ENCODE results near the gene SOD1. TPM values are rescaled to one million over a fixed set of nuclear protein-coding genes. Genes with fewer than 3 reads are reported as not detected.

Gene SOD1
- 179 to 238 TPM (median 188 TPM) in 3 replicates for total RNA-seq
- long read RNA-seq, transcript SOD1-201 (5 exons, 966 nt): major isoform, 183 of 221 reads
- long read RNA-seq, partial matches to known transcripts: 4 of 221 reads
- long read RNA-seq, other reads (novel, unspliced or antisense): 34 of 221 reads

- TF ChIP-seq, protein P1, sequence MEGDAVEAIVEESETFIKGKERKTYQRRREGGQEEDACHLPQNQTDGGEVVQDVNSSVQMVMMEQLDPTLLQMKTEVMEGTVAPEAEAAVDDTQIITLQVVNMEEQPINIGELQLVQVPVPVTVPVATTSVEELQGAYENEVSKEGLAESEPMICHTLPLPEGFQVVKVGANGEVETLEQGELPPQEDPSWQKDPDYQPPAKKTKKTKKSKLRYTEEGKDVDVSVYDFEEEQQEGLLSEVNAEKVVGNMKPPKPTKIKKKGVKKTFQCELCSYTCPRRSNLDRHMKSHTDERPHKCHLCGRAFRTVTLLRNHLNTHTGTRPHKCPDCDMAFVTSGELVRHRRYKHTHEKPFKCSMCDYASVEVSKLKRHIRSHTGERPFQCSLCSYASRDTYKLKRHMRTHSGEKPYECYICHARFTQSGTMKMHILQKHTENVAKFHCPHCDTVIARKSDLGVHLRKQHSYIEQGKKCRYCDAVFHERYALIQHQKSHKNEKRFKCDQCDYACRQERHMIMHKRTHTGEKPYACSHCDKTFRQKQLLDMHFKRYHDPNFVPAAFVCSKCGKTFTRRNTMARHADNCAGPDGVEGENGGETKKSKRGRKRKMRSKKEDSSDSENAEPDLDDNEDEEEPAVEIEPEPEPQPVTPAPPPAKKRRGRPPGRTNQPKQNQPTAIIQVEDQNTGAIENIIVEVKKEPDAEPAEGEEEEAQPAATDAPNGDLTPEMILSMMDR (IDR thresholded peaks at IDR 0.05): peak; percentile 28
- peak; percentile 97 for DNase-seq (ENCODE audit: low spot score)
- Mint-ChIP-seq H3K9me3 (ENCODE audit: low read depth) (no peaks in the 10 kb centered on the region), H3K27me3 (ENCODE audit: low read depth) (no peaks in the 10 kb centered on the region), H3K4me3 (ENCODE audit: unreplicated experiment) (peak within 1 kb of the TSS; percentile 95), H3K4me1 (ENCODE audit: low read depth) (peaks cover 45% of the 10 kb centered on the region), H3K27ac (ENCODE audit: unreplicated experiment) (peak within 1 kb of the TSS; percentile 99), H3K36me3 (ENCODE audit: low read depth) (peaks cover 6% of the 10 kb centered on the region)
Measured at GRCh38 chr21:31659536-31660258, at the start of gene SOD1. TSS of gene SOD1 (plus strand) at chr21:31659693. CDS start at chr21:31659770, 77 bp downstream.

DNA sequence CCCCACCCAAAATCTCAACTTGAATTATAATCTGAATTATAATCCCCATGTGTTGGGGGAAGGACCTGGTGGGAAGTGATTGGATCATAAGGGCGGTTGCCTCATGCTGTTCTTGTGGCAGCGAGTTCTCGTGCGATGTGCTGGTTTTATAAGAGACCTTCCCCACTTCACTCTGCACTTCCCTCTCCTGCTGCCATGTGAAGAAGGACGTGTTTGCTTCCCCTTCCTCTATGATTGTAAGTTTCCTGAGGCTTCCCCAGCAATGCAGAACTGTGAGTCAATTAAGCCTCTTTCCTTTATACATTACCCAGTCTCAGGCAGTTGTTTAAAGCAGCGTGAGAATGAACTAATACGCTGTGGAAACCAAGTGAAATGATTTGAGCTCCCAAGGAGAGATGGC, 48.0 kb upstream of the SOD1 start:
- Mint-ChIP-seq H3K9me3 (ENCODE audit: low read depth) (no peaks in the 10 kb centered on the region), H3K4me3 (ENCODE audit: unreplicated experiment) (no peak overlapping the region), H3K36me3 (ENCODE audit: low read depth) (no peaks in the 10 kb centered on the region), H3K27me3 (ENCODE audit: low read depth) (no peaks in the 10 kb centered on the region), H3K27ac (ENCODE audit: unreplicated experiment) (no peak overlapping the region), H3K4me1 (ENCODE audit: low read depth) (no peaks in the 10 kb centered on the region)
- TF ChIP-seq, protein P1 (IDR thresholded peaks at IDR 0.05): no peak
- no peak for DNase-seq (ENCODE audit: low spot score)

DNA sequence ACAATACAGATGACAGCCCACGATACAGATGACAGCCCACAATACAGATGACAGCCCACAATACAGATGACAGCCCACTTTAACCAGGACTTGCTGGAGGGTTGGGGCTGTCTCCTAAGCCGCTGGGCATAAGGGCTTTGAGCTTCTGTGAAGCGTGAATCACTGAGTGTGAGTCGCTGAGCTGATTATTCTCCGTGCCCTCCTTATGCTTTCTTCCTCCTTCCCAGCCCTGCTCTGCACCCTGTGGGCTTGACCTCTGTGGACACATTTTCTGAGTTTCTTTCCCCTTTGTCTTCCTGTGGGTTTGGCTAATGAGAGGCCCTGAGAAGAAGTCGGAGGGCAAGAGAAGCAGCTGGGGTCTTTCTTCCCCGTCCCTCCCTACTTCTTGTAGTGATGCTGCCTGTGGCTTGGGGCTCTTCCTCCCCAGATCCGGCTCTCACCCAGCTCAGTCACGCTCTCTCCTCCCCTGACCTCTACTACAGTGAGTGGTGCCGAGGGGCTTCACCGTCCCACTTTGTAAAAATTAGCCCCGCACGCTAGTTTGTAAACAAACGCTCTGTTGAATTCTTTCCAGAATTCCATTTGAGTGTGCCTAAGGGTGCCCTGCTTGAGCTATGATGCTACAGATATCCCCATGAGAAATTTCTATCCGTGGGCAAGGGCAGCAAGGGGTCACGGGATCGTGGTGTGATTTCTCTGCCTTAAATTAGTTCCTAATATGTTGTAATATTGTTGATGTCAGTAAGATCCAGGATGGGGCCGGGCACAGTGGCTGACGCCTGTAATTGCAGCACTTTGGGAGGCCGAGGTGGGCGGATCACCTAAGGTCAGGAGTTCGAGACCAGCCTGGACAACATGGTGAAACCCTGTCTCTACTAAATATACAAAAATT, 46.4 kb upstream of the SOD1 start:
- Mint-ChIP-seq H3K27me3 (ENCODE audit: low read depth) (no peaks in the 10 kb centered on the region), H3K4me1 (ENCODE audit: low read depth) (no peaks in the 10 kb centered on the region), H3K27ac (ENCODE audit: unreplicated experiment) (no peak overlapping the region), H3K9me3 (ENCODE audit: low read depth) (no peaks in the 10 kb centered on the region), H3K4me3 (ENCODE audit: unreplicated experiment) (no peak overlapping the region), H3K36me3 (ENCODE audit: low read depth) (no peaks in the 10 kb centered on the region)
- TF ChIP-seq, protein P1 (IDR thresholded peaks at IDR 0.05): no peak
- no peak for DNase-seq (ENCODE audit: low spot score)

DNA sequence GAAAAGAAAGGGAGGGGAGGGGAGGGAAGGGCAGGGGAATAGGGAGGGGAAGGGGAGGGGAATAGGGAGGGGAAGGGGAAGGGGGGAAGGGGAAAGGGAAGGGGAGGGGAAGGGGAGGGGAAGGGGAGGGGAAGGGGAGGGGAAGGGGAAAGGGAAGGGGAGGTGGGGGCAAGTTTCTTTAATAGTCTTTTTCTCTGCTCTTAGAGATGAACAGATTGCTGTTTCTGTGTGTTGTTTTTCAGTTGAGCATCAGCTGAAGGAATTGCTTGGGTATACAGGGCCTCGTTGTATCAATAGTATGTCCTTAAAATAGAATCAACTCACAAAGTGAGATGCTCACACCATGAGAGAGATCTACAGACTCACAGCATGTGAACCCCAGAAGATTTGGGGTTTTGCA, 44.8 kb upstream of the SOD1 start:
- TF ChIP-seq, protein P1 (IDR thresholded peaks at IDR 0.05): no peak
- Mint-ChIP-seq H3K9me3 (ENCODE audit: low read depth) (peaks cover 4% of the 10 kb centered on the region), H3K27ac (ENCODE audit: unreplicated experiment) (no peak overlapping the region), H3K27me3 (ENCODE audit: low read depth) (no peaks in the 10 kb centered on the region), H3K36me3 (ENCODE audit: low read depth) (no peaks in the 10 kb centered on the region), H3K4me3 (ENCODE audit: unreplicated experiment) (no peak overlapping the region), H3K4me1 (ENCODE audit: low read depth) (no peaks in the 10 kb centered on the region)
- no peak for DNase-seq (ENCODE audit: low spot score)

DNA sequence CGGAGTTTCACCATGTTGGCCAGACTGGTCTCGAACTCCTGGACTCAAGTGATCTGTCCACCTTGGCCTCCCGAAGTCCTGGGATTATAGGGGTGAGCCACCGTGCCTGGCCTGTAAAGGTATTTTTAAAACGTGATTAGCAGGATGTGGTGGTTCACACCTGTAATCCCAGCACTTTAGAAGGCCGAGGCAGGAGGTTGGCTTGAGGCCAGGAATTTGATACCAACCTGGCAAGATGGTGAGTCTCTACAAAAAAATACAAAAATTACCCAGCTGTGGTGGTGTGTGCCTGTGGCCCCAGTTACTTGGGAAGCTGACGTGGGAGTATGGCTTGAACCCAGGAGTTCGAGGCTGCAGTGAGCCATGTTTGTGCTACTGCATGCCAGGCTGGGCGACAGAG, 43.3 kb upstream of the SOD1 start:
- Mint-ChIP-seq H3K27ac (ENCODE audit: unreplicated experiment) (no peak overlapping the region), H3K27me3 (ENCODE audit: low read depth) (no peaks in the 10 kb centered on the region), H3K9me3 (ENCODE audit: low read depth) (peaks cover 4% of the 10 kb centered on the region), H3K4me1 (ENCODE audit: low read depth) (no peaks in the 10 kb centered on the region), H3K36me3 (ENCODE audit: low read depth) (no peaks in the 10 kb centered on the region), H3K4me3 (ENCODE audit: unreplicated experiment) (no peak overlapping the region)
- no peak for DNase-seq (ENCODE audit: low spot score)
- TF ChIP-seq, protein P1 (IDR thresholded peaks at IDR 0.05): no peak
